ENCODE results near the gene ATP9B.

DNA sequence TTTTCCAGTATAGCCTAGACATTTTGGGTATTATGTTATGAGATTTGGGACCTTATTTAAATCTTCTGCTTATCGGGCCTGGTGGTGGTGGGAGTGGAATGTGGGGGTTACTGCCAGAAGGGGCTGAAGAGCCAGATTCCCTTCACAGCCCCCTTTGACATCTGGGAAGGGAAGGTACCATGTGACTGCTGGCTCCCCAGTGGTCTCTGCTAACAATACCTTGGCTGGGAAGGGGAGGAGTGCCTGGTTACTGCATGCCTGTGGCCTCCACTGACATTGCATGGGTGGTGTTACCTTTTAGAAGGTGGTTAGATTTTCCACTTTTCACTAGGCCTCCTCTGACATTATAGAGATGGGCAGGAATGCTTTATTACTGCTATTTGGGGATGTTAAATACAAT is 8.0 kb downstream of the ATP9B start:
- TF ChIP-seq, protein P1, sequence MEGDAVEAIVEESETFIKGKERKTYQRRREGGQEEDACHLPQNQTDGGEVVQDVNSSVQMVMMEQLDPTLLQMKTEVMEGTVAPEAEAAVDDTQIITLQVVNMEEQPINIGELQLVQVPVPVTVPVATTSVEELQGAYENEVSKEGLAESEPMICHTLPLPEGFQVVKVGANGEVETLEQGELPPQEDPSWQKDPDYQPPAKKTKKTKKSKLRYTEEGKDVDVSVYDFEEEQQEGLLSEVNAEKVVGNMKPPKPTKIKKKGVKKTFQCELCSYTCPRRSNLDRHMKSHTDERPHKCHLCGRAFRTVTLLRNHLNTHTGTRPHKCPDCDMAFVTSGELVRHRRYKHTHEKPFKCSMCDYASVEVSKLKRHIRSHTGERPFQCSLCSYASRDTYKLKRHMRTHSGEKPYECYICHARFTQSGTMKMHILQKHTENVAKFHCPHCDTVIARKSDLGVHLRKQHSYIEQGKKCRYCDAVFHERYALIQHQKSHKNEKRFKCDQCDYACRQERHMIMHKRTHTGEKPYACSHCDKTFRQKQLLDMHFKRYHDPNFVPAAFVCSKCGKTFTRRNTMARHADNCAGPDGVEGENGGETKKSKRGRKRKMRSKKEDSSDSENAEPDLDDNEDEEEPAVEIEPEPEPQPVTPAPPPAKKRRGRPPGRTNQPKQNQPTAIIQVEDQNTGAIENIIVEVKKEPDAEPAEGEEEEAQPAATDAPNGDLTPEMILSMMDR (conservative IDR thresholded peaks at IDR 0.05; ENCODE audit: low read length): no peak
- no peak for TF ChIP-seq EZH2phosphoT487 (IDR thresholded peaks at IDR 0.05; ENCODE audit: borderline replicate concordance)

All from Loucy (cell line).